Mucosa of rectum (tissue), 2 donors: ENCODE measurements around the gene TEAD4.

Experiments used
- H3K27ac ChIP-seq, 2 donors: one replicate each; pipeline ENCODE4 v1.7.0; 2013; ENCODE audit warnings: inconsistent platforms in 2 of 2, low read depth in 2 of 2, low read length in 2 of 2
- H3K27me3 ChIP-seq, 2 donors: one replicate each; pipeline ENCODE4 v1.7.0; 2013; ENCODE audit warnings: low read length in 2 of 2; ENCODE audit not compliant: control insufficient read depth in 2 of 2, insufficient read depth in 2 of 2
- H3K36me3 ChIP-seq, 2 donors: one replicate each; pipeline ENCODE4 v1.7.0; 2013; ENCODE audit warnings: low read length in 2 of 2; ENCODE audit not compliant: control insufficient read depth in 2 of 2, insufficient read depth in 2 of 2
- H3K4me1 ChIP-seq, 2 donors: one replicate each; pipeline ENCODE4 v1.7.0; 2013; ENCODE audit warnings: low read length in 2 of 2, mild to moderate bottlenecking in 1 of 2; ENCODE audit not compliant: control insufficient read depth in 2 of 2, insufficient read depth in 2 of 2
- H3K4me3 ChIP-seq, 2 donors: one replicate each; pipeline ENCODE4 v1.7.0; 2013; ENCODE audit warnings: low read length in 2 of 2
- H3K9ac ChIP-seq, 2 donors: one replicate each; pipeline ENCODE4 v1.7.0; 2013; ENCODE audit warnings: low read length in 2 of 2, low read depth in 1 of 2, mild to moderate bottlenecking in 1 of 2
- H3K9me3 ChIP-seq, 2 donors: one replicate each; pipeline ENCODE4 v1.7.0; 2013; ENCODE audit warnings: low read length in 2 of 2; ENCODE audit not compliant: control insufficient read depth in 2 of 2
- donor health status: healthy.
- donor health status: Normal muscosa, but diverticular disease.

TEAD4 gene

GRCh38 chr12:3086211-3086610 lies 127.0 kb downstream of the TEAD4 start:
- Histone ChIP-seq H3K4me1 (no peaks in the 10 kb centered on the region), H3K27me3 (no peaks in the 10 kb centered on the region), H3K27ac (no peak overlapping the region), H3K4me3 (no peak overlapping the region), H3K9ac (no peak overlapping the region), H3K36me3 (no peaks in the 10 kb centered on the region), H3K9me3 (no peaks in the 10 kb centered on the region)

- Histone ChIP-seq H3K36me3 (no peaks in the 10 kb centered on the region), H3K4me3 (no peak overlapping the region), H3K4me1 (no peaks in the 10 kb centered on the region), H3K9ac (no peak overlapping the region), H3K27me3 (no peaks in the 10 kb centered on the region), H3K9me3 (no peaks in the 10 kb centered on the region), H3K27ac (no peak overlapping the region)
Measured at GRCh38 chr12:3086729-3087323, 127.6 kb downstream of the TEAD4 start.

- H3K9me3 ChIP-seq, result no peaks in the 10 kb centered on the region
- H3K36me3 ChIP-seq, result no peaks in the 10 kb centered on the region
- no peaks in the 10 kb centered on the region for H3K4me1 ChIP-seq
- H3K4me3 ChIP-seq, result no peak overlapping the region
- H3K27ac ChIP-seq, result no peak overlapping the region
- H3K9ac ChIP-seq, result no peak overlapping the region
- no peaks in the 10 kb centered on the region for H3K27me3 ChIP-seq
Measured at GRCh38 chr12:3087758-3088650, 128.8 kb downstream of the TEAD4 start.

DNA sequence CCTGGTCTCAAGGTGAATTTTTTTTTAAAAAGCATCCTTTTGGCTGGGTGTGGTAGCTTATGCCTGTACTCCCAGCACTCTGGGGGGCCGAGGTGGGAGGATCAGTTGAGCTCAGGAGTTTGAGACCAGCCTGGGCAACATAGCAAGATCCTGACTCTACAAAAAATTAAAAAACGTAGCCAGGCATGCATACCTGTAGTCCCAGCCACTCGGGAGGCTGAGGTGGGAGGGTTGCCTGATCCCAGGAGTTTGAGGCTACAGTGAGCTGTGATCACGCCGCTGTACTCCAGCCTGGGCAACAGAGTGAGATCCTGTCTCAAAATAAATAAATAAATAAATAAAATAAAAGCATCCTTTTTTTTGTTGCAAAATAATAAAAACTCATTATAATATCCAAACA lies 130.4 kb downstream of the TEAD4 start:
- no peaks in the 10 kb centered on the region for H3K36me3 ChIP-seq
- H3K27me3 ChIP-seq, result no peaks in the 10 kb centered on the region
- H3K9ac ChIP-seq, result no peak overlapping the region
- no peaks in the 10 kb centered on the region for H3K4me1 ChIP-seq
- no peaks in the 10 kb centered on the region for H3K9me3 ChIP-seq
- H3K27ac ChIP-seq, result no peak overlapping the region
- no peak overlapping the region for H3K4me3 ChIP-seq
